NCI-H1694 treated with DMSO at 0.1 percent for 48 hours (cell line): ENCODE results near the gene PLA2G7.
A peak's percentile ranks its signal among the peaks of the same experiment; 100 is the strongest.
"Not testable (repeated sequence)": the region's sequence is repeated elsewhere in the genome, so short reads cannot be mapped to it uniquely, and the experiment has no call there.

Experiments used
- DNase-seq: peaks from one replicate; lab custom pipeline; 2025; lab: John Stamatoyannopoulos, UW

The PLA2G7 gene

GRCh38 chr6:46734867-46735719 is at the start of gene PLA2G7:
Gene PLA2G7 (minus strand): TSS chr6:46735375. CDS start chr6:46722891, 12,484 bp downstream.
- no peak for DNase-seq

DNA sequence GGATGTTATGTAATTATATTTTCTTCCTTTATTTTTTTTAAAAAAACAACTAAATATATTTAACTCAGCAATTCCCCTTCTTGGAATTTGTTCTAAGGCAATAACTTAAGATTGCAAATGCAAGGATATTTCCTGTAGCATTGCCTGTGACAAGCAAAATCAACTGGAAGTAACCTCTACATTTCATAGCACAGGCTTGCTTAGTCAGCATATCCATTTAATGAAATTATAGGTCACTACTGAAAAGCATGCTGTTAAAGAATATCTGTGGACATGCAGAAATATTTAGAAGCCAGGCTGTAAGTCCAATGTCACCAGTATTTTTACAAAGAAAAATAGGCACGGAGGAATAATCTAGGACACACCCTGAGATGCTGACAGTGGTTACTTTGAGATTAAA is 49.4 kb upstream of the PLA2G7 start:
- no peak for DNase-seq

DNA sequence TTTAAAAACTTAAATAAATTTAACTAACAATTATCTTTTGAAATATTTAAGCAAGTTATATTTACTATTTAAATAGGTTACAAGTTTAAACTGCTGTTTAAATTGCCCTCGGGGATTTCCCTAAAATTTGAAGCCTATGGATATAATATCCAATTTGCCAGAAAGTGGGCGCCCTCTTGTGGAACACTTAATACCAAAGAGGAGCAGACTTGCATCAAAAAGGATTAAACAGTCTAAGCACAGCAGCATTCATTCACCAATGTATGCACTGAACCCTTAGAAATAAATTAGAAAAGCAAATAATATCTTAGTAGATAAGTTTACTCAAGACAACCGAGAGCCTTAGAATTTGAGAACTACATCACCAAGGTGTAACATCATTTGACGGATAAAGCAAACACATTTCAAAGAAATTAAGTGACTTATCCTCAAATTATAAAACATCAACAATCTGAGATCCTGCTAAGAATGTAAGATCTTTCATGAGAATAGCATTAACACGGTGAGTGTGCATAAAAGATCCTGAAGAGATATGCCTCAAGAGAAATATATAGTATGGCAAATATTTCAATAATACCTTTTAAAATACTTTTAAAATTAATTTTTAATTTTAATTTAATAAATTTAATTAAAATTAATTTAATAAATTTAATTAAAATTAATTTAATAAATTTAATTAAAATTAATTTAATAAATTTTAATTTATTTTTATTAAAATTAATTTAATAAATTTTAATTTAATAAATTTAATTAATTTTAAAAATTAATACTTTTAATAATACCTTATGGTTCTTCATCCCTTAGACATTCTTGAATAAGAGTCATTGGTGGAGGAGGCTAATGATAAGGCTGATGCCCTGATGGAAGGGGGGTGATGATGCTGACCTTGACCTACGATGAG is 46.6 kb upstream of the PLA2G7 start:
- peak; percentile 43 for DNase-seq

GRCh38 chr6:46777476-46778346 is 42.5 kb upstream of the PLA2G7 start:
- no peak for DNase-seq

GRCh38 chr6:46776070-46776712 is 41.0 kb upstream of the PLA2G7 start:
- no peak for DNase-seq

DNA sequence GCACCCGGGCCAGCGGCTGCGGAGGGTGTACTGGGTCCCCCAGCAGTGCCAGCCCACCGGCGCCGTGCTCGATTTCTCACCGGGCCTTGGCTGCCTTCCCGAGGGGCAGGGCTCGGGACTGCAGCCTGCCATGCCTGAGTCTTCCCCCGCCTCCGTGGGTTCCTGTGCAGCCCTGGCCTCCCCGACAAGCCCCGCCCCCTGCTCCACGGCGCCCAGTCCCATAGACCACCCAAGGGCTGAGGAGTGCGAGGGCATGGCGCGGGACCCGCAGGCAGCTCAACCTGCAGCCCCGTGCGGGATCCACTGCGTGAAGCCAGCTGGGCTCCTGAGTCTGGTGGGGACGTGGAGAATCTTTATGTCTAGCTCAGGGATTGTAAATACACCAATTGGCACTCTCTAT is 39.6 kb upstream of the PLA2G7 start:
- DNase-seq, result not testable (repeated sequence)

GRCh38 chr6:46773201-46773855 is 38.2 kb upstream of the PLA2G7 start:
- no peak for DNase-seq

DNA sequence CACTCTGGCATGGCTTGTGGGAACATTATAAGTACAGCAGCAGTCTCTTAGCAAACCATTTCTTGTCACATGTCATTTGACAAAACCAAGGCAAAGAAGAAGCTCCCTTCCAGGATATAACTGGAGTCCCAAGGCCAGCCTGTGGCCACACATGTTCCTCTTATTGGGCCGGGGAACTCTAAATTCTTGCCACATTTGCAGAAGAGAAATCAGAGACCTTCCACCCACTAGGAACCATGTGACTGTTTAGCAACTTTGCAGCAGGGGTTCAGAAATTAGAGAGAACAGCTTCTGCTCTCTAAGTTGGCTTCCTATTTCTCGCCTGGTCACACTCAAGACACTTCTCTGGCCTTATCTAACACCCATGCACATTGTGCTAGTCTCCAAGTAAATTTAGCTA is 37.6 kb upstream of the PLA2G7 start:
- peak; percentile 5 for DNase-seq

DNA sequence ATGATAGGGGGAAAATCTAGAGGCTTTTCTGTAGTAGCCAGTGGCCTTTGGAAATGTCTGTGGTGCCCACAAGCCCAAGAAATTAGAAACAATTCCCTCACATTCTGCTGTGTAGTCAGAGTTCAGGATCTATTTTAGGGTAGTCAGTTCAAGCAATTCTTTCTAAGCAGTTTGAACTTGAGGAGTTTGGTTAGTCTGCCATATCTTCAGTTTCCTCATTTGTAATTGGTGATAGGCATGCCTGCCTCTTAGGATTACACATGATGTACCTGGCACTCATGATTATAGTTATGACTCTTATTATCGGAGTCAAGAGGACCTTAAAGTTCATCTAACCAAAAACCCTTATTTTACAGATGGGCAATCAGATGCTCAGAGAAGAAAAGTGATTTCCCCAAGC is 36.8 kb upstream of the PLA2G7 start:
- DNase-seq, result no peak

GRCh38 chr6:46764961-46765360 is 29.8 kb upstream of the PLA2G7 start:
- DNase-seq, result no peak

GRCh38 chr6:46764280-46764679 is 29.1 kb upstream of the PLA2G7 start:
- not testable (repeated sequence) for DNase-seq

GRCh38 chr6:46763466-46763865 is 28.3 kb upstream of the PLA2G7 start:
- DNase-seq, result no peak

GRCh38 chr6:46760925-46761324 is 25.8 kb upstream of the PLA2G7 start:
- DNase-seq, result no peak

DNA sequence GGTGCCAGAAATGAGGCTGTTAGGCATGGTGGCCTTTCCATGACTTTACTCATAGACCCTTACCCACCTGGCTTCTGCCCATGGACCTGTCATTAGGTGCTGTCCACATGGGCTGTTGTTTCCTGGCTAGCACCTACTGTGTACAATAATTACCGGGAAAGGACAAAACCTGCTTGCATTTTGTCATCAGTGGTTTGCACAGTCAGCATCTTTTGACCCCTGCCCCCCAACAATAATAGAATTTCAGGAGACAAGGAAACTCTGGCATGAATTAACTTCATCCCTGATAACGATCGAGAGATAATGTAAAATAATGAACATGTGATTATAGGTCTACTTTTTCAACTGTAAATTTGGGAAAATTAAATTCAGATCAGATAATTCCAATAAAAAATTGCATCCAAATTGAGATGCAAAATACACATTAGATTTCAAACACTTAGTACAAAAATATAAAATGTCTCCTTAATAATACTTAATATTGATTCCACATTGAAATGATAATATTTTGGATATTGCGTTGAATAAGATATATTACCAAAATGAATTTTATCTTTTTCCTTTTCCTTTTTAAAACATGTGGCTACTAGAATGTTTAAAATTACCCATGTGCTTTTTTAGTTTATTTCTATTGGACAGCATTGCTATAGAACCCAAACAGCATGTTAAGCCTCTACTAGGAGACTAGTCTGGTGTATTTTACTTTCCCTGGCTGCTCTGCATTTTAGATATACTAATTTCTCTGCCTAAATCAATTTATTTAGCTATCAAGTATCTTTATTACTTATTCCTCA is 24.0 kb upstream of the PLA2G7 start:
- DNase-seq, result no peak

GRCh38 chr6:46757214-46757596 is 22.0 kb upstream of the PLA2G7 start:
- no peak for DNase-seq

GRCh38 chr6:46756469-46757213 is 21.5 kb upstream of the PLA2G7 start:
- DNase-seq, result no peak

DNA sequence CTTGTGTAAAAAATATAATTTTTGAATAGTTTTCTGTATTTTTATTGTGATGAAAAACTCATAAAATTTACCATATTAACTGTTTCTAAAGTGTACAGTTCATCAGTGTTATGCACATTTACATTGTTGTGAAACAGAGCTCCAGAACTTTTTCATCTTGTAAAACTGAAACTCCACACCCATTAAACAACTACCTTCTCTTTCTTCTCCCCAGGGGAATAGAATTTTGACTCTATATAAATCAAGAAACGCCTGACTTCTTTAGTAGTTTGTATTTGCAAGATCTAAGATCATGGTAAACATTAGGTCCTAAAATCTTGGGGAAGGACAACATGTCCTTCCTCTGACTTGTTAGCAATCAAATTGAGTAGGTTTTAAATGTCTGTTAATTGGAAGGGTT is 20.7 kb upstream of the PLA2G7 start:
- no peak for DNase-seq

GRCh38 chr6:46751658-46752057 is 16.5 kb upstream of the PLA2G7 start:
- no peak for DNase-seq

GRCh38 chr6:46749731-46750130 is 14.6 kb upstream of the PLA2G7 start:
- DNase-seq, result no peak
